Stimulated activated CD4-positive, alpha-beta T cell treated with anti-CD3 and anti-CD28 coated beads, TNF-alpha, amount 100 ng/mL, for 24 hours (primary cell): ENCODE measurements around the gene SYT11.
A peak's percentile ranks its signal among the peaks of the same experiment; 100 is the strongest.
"Not testable (repeated sequence)": the region's sequence is repeated elsewhere in the genome, so short reads cannot be mapped to it uniquely, and the experiment has no call there.

Experiments
- DNase-seq, 3 experiments: peaks; one replicate each; pipeline ENCODE4 v3.0.0-alpha.2; 2020; ENCODE audit warnings: low read depth in 3 of 3

The SYT11 gene

DNA sequence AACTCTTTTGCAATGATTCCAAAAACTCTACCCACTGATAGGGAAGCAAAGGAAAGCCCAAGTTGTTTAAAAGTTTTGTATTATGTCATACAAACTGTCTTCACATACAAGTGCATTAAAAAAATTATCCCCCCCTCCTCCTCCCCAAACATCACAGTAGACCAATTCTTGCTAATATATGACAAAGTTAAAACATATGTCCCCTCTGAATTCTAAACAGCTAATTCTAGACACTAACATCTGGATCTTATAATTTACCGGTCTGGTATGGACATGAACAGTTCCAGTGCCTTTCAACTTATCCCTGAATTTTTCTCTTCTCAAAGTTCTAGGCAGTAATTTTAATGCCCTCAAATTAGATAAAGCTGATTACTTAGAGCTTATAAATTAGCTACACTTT is 38.4 kb downstream of the SYT11 start:
- no peak for DNase-seq

DNA sequence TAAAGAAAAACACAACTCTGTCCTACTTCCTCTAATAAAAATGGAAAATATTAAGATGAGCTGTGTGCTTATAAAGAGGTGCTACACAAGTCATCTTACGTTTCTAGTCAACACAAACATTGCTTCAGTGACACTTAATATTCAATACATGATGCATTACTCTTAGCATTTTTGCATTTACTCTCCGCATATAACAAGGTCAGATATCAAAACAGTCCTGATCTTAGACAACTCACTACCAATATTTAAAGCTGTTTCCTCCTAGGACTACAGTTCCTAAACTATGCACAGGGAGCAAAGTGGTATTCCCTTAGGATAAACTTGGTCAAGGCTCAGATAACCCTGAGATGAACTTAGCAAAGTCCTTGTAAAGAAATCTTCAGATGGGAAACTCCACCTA is 39.5 kb downstream of the SYT11 start:
- no peak for DNase-seq

DNA sequence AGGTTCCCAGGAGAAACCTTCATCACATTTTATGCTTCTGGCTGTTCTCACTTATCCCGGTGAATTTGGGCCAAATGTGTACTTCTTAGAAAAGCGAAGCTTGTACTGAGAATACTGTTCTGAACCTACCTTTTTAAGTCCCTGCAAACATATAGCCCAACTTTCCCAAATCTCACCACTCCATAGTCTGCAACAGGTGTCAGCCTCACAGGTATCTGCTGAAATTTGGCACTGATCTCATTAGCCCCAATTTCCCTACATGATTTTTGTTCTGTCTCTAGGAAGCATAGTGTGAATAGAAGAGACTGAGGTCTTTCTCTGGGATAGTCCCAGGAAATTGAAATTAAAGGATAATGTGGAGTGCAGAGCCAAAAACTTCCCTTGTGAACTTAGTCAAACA is 40.3 kb downstream of the SYT11 start:
- DNase-seq: no peak

DNA sequence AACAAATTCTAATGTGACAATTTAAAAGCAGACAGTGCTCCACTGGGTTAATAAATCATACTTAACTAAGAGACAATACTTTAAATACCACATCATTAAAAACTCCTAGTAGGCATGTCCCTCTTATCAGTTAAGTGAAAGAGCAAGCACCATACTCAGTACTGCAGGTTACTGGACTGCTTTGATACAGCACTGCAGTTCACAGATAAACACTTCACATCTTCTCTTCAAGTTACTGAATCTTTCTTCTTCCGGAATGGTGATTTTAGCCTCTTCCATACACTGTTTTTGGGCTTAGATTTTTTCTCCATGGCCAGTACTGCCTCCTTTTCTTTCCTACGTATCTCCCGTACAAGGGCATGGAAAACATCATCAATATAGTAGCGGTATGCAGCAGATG is 40.8 kb downstream of the SYT11 start:
- DNase-seq: no peak

DNA sequence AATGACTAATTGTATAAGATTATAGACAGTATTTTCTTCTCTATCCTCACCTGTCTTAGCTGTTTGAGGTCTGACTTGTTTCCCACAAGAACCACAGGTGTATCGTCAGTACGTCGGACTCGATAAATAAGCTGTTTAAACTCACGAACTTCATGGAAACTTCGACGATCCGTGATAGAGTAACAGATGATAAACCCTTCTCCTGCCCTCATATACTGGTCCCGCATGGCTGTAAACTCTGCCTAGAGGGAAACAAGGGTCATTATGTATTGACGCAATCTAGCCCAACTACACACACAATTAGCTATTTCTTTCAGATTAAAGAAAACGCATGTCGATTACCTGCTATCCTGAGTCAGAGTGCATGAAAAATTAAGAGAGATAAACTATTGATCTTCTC is 44.9 kb downstream of the SYT11 start:
- no peak for DNase-seq

DNA sequence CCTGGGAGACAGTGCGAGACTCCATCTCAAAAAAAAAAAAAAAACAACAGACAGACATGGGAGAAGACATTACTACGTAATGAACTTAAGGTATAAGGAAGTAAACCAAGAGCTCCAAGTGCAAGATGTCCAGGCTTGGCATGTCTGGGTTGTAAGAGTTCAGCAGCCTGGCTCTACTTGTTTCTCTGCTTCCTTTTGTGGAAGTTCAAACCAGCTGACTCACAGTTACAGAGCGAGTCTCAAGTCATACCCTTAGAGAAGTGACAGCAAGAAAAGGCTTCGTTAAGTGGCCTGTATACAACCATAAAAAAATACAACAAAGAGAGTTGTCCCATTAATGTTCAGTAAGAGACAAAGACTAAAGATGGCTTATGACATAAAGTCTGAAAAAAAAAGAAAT is 50.5 kb downstream of the SYT11 start:
- DNase-seq: no peak

DNA sequence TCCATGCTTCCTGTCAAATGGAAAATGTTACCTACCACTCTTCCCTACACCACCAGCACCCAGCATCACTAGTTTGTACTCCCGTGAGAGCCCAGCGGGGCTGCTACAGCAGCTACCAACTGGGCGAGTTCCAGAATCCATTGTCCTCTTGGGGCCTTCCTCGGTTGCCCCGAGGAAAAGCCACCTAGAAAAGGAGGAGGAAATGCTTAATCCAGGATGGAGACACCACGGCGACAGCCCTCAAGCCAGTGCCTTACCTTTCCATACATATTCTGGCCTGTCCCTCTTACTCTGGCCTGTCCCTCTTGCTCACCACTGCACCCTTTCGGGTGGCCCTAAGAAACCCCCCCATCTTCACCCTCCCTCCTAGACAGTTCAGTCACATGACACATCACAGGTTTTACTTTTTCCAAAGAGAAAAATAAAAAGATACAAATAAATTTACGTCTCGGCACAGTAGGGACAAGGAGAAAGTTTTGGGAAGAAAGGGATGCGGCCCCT is 51.3 kb downstream of the SYT11 start:
- DNase-seq: peak in 1 of 3 experiments; percentile 8

DNA sequence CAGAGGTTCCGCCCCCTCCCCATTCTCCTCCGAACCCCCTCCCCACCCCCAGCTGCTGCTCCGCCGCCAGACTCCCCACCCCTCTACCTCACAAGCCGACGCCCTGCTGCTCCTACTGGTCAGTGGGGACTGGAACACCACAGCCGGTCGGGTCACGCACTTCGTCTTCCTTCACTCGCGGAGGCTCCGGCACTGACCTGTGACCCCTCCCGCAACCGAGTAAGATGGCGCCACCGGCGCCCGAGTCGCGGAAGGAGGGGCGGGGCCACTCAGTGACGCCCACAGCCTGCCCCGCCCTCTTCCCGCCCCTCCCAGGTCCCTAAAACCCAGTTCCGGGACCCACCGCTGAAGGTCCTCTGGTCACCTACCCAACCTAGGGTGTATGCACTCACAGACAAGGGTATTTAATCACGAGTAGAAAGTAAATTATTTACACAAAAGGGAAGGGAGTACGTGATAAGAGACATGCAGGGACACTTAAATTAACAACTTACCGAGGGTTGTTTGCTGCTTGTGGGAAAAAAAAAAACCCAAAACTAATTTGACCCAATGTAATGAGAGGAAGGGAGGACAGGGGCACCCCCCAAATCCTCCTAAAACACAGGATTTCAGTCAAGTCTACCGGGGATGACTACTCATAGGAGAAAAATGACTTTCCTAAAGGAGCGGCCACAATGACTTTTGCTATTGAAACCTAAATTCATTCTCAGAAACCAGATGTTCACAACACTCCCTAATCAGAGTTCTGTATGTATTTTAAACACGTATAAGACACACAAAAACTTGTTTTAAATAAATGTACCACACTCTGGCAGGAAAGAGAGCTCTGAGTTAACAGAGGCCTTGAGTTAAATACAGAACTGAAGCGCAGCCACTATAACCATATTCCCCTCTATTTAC is 52.0 kb downstream of the SYT11 start, which contains the start of gene RIT1:
TSS of gene RIT1 (minus strand) at position 194 of the 900 bp plus-strand sequence. CDS start 588 bp downstream, outside the sequence.
- peak; percentile 72 to 83 (median 74) for DNase-seq

DNA sequence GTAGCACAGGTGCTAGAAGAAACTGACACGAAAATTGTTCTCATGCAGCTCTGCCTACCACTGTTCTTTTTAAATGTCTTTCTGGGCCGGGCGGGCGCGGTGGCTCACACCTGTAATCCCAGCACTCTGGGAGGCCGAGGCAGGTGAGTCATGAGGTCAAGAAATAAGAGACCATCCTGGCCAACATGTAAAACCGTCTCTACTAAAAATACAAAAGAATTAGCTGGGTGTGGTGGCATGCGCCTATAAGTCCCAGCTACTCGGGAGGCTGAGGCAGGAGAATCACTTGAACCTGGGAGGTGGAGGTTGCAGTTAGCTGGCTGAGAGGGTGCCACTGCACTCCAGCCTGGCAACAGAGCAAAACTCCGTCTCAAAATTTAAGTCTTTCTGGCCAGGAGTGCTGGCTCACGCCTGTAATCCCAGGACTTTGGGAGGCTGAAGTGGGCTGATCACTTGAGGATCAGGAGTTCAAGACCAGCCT is 52.7 kb downstream of the SYT11 start:
- DNase-seq: no peak

DNA sequence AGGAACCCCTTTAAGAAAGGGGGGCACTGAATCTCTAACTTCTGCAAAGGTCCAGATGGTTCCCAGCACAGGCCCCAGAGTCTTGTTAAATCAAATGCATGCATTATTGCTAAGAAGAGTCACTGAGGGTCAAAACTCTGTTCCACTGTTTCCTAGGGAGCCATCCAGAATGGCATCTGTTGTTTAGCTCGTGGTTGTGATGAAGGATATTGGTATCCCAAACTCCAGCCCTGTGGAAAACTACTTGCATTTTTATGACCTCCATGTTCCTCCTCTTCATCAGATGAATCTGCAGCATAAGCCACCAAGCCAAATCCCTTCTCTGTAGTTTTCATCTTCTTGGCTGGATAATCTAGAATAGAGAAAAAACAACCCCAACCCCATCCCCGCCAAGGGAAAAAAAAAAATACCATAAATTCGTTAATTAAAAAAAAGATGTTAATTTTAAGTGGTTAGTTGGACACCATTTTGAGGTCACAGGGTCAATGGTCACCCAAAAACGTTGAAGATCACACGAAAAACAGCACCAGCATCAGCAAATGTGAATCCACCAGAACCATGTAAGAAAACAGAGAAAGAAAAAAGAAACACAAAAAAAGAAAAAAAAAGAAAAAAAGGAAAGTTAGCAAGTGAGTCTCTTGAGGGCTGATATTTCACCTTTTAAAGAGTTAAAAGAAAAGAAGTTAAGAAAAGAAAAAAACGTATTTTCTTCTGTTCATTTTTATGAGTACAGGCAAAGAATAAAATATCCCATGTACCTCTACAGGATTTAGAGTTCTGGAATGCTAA is 54.8 kb downstream of the SYT11 start:
- DNase-seq: no peak

DNA sequence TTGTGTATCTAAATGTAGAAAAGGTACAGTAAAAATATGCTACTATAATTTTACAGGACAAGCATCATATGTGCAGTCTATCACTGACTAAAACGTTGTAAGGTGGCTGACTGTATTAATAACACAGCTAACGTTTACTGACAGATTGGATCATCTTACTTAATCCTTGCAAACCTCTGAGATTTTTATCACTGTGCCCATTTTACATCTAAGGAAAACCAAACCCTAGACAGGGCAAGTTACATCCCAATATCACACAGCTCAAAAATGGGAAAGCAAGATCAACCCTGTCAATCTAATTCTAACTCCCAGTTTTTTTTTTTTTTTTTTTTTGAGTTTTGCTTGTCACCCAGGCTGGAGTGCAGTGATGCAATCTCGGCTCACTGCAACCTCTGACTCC is 59.3 kb downstream of the SYT11 start:
- no peak for DNase-seq

DNA sequence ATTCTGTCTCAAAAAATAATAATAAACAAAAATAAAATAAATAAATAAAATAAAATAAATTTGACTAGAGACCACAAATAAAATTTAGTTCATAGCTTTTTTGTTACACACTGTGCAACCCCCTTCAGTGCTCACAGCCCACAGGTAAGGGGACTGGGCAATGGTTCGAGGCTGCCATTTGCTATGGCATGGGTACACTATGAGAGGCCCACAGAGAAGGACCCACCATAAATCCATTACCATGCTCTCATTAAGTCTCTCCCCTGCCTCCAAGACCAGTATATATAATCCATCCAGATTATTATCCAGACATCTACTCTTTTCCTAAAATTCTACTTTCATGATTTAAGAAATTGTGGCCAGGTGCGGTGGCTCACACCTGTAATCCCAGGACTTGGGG is 60.4 kb downstream of the SYT11 start:
- no peak for DNase-seq

DNA sequence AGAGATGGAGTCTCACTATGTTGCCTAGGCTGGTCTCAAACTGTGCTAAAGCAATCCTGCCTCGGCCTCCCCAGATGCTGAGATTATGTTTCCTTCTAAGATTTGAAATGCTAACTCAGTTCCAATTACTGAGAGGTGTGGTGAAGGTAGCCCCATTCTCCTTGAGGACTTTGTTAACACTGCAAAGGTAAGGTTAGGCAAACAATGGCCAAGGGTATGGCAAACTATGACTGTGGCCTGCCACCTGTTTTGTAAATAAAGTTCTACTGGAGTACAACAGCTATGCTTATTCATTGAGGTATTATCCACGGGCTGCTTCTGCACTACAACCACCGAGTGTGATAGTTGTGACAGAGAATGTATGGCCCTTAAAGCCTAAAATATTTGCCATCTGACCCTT is 61.4 kb downstream of the SYT11 start:
- no peak for DNase-seq

DNA sequence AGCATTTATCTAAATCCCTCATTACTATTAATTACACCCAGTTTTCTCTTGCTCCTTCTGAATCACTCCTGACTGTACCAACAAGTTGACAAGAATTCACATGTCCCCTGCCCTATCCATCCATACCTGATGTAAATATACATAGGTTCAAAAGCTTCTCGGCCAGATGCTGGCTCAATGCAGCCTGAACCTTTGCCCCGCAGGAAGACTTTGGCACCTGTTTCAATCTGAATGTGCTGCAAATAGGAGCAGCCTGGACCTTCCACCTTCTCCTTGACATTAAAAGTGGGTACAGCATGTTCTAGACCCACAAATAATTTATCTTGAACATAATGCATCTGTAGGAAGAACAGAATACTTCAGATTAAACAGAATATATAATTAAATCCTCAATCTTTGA is 66.1 kb downstream of the SYT11 start:
- no peak for DNase-seq

DNA sequence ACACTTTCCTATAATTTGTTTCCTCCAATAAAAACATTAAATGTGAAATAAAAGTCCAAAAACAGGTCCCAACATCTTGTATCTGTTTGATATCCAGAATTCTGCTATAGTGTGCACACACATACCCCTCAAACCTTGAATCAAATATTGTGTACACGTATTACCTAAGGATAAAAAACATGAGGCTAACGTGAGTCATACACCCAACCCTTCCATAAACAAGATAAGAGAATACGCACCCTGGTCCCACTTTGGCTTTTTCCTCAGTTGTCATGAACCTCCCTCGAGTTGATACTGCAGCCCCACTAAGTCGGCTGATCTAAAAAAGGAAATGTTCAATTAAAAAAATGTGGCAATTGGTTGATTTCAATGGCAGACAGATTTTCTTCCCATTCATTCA is 69.7 kb downstream of the SYT11 start:
- DNase-seq: no peak

DNA sequence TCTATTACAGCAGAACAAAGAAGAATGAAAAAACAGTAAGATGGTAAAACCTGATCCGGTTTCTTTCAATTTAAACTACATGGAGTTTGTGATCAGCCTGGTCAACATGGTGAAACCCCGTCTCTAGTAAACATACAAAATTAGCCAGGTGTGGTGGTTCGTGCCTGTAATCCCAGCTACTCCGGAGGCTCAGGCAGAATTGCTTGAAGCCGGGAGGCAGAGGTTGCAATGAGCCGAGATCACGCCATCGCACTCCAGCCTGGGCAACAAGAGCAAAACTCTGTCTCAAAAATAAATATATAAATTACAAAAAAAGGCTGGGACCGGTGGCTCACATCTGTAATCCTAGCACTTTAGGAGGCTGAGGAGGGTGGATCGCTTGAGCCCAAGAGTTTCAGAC is 71.4 kb downstream of the SYT11 start:
- not testable (repeated sequence) for DNase-seq

DNA sequence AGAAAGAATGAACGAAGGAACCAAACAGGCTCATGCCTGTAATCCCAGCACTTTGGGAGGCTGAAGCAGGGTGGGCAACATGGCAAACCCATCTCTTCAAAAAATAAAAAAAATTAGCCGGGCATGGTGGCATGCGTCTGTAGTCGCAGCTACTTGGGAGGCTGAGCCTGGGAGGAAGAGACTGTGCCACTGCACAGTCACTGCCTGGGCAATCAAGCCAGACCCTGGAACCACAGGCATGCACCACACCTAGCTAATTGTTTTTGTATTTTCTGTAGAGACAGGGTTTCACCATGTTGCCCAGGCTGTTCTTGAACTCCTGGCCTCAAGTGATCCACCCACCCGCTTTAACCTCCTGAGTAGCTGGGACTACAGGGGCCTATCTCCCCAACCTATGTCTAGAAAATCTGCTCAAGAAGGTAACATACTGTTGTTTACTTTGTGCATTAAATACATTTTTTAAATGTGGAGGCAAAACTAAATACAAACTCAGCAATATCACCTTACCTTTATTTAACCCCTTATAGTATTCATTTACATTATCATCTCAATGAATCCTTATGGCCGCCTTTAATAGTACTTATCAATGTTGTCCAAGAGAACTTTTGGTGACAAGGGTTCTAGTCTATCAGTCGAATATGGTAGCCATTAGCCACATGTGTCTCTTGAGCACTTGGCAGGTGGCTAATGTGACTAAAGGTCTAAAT is 72.1 kb downstream of the SYT11 start:
- DNase-seq: no peak

DNA sequence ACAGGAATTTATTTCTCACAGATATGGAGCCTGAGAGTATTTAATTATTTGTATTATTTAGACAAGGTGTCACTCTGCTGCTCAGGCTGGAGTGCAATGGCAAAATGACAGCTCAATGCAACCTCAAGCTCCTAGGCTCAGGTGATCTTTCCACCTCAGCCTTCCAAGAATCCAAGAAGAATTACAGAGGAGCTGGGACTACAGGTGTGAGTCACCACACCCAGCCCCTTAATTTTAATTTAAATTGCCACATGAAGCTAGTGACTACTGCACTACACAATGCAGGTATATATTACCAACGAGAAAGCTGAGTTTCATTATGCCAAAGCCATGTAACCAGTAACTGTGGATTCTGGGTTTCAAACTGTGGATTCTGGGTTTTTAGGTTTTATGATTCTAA is 72.7 kb downstream of the SYT11 start:
- no peak for DNase-seq

DNA sequence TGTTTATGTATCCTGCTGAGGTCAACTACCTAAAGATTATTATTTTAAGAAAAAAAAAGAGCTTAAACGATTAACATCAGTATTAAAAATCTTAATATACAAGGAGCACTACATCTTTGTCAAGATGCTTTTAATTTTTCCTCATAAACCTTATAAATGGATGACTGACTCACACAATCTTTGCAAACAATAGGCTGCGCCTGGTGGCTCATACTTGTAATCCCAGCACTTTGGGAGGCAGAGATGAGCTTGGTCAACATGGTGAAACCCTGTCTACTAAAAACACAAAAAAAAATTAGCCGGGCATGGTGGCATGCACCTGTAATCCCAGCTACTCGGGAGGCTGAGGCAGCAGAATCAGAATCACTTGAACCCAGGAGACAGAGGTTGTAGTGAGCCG is 73.1 kb downstream of the SYT11 start:
- DNase-seq: no peak

DNA sequence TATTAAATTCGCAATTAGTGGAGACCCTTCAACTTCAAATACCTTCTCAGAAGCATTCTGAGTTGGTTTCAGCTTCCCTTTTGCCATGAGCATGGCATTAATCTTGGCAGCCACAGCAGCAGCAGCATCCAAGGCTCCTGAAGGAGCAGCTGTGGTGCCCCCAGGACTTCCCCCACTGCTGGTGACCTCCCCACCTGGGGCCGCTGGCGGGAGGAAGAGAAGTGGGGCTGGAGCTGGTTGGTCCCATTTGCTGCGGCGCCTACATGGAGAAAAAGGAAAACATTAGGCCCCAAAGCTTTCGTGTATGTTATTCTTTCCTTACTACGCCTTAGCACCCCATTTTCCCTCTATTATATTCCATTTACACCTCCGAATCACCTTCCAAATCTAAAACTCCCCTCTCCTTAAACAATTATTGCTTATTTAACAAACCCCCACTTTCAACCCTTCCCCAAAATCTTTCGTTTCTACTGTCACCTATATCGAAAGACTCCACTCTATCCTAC is 74.3 kb downstream of the SYT11 start:
- no peak for DNase-seq

DNA sequence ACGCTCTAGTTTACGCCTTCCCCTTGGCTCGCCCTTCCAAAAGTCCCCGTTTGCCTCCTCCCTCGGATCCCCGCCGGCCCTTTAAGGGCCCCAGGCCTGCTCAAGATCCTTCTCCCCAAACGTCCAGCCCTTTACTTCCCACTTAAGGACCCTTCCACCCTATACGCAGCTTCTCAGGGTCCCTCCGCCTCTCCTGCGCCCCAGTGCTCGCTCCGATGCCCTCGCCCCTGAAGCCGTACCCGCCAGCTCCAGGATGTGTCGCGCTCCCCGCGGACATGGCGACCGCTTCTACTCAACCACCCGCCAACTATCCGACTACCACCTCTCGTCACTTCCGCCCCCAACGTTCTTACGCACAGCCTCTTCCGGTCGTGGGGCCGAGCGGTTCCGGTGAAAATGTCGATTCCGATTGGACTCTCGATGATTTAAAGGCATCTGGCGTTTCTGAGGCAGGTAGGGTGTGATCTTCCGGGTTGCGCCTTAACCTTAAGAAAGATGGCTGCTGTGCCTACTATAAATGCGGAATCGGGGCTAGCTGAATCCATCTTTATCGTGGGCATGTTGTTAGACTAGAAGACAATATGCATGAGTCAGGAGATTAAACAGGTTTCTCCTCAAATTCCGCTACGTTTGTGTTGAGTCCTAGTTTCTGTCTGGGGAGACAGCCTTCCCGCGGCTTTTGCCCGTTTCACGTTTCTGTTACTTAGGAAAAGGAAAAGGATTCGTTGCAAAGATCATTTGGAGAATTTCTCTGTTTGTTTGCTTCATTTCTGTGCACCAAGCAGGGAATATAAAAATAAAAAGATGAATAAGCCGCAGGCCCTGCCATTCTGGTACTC is 74.9 kb downstream of the SYT11 start, which contains the start of gene KHDC4:
TSS of gene KHDC4 (minus strand) at position 317 of the 839 bp plus-strand sequence. CDS start at position 277, 40 bp downstream.
- peak; percentile 84 to 91 (median 91) for DNase-seq
